ENCODE measurements around the gene SLC6A5. TPM values are rescaled to one million over a fixed set of nuclear protein-coding genes. Genes with fewer than 3 reads are reported as not detected.

Gene SLC6A5
- total RNA-seq, 4 donors from 2014 or later: not detected

- Histone ChIP-seq H3K36me3 (no peaks in the 10 kb centered on the region), H3K27ac (no peak overlapping the region), H3K9me3 (no peaks in the 10 kb centered on the region), H3K4me3 (no peak overlapping the region), H3K27me3 (no peaks in the 10 kb centered on the region), H3K4me1 (no peaks in the 10 kb centered on the region)
- intact Hi-C loops (cut with DNase I; ENCODE audit: low total_unique reads): no loop called here
- no peak for DNase-seq
- no peak for TF ChIP-seq CTCF (IDR thresholded peaks at IDR 0.05)
- no peak for TF ChIP-seq POLR2A (IDR thresholded peaks at IDR 0.05)
Observed at GRCh38 chr11:20623252-20623651, 23.8 kb downstream of the SLC6A5 start.

- H3K4me1 ChIP-seq: no peaks in the 10 kb centered on the region
- no peak overlapping the region for H3K4me3 ChIP-seq
- no peaks in the 10 kb centered on the region for H3K36me3 ChIP-seq
- no peaks in the 10 kb centered on the region for H3K9me3 ChIP-seq
- intact Hi-C loops (cut with DNase I; ENCODE audit: low total_unique reads): no loop called here
- no peak for TF ChIP-seq POLR2A (IDR thresholded peaks at IDR 0.05)
- no peak for TF ChIP-seq CTCF (IDR thresholded peaks at IDR 0.05)
- H3K27me3 ChIP-seq: no peaks in the 10 kb centered on the region
- no peak overlapping the region for H3K27ac ChIP-seq
- no peak for DNase-seq
Observed at GRCh38 chr11:20626279-20626678, 26.9 kb downstream of the SLC6A5 start.

GRCh38 chr11:20627026-20627425, 27.6 kb downstream of the SLC6A5 start:
- TF ChIP-seq POLR2A (IDR thresholded peaks at IDR 0.05): no peak
- TF ChIP-seq CTCF (IDR thresholded peaks at IDR 0.05): no peak
- no peak for DNase-seq
- H3K36me3 ChIP-seq: no peaks in the 10 kb centered on the region
- no peak overlapping the region for H3K4me3 ChIP-seq
- intact Hi-C loops (cut with DNase I; ENCODE audit: low total_unique reads): no loop called here
- H3K9me3 ChIP-seq: no peaks in the 10 kb centered on the region
- no peaks in the 10 kb centered on the region for H3K27me3 ChIP-seq
- H3K4me1 ChIP-seq: no peaks in the 10 kb centered on the region
- H3K27ac ChIP-seq: no peak overlapping the region

GRCh38 chr11:20627701-20628100, 28.3 kb downstream of the SLC6A5 start:
- TF ChIP-seq CTCF (IDR thresholded peaks at IDR 0.05): no peak
- Histone ChIP-seq H3K27ac (no peak overlapping the region), H3K27me3 (no peaks in the 10 kb centered on the region), H3K4me3 (no peak overlapping the region), H3K4me1 (no peaks in the 10 kb centered on the region), H3K9me3 (no peaks in the 10 kb centered on the region), H3K36me3 (no peaks in the 10 kb centered on the region)
- DNase-seq: no peak
- intact Hi-C loops (cut with DNase I; ENCODE audit: low total_unique reads): no loop called here

- no peak for DNase-seq
- no peaks in the 10 kb centered on the region for H3K36me3 ChIP-seq
- no peaks in the 10 kb centered on the region for H3K4me1 ChIP-seq
- H3K27me3 ChIP-seq: no peaks in the 10 kb centered on the region
- no peak for TF ChIP-seq POLR2A (IDR thresholded peaks at IDR 0.05)
- TF ChIP-seq CTCF (IDR thresholded peaks at IDR 0.05): no peak
- no peak overlapping the region for H3K4me3 ChIP-seq
- no peaks in the 10 kb centered on the region for H3K9me3 ChIP-seq
- no peak overlapping the region for H3K27ac ChIP-seq
- intact Hi-C loops (cut with DNase I; ENCODE audit: low total_unique reads): no loop called here
Observed at GRCh38 chr11:20631519-20632168, 32.2 kb downstream of the SLC6A5 start.
